Left lung (tissue), 10 donors: Measurements from ENCODE around the gene AATF. TPM values are rescaled to one million over a fixed set of nuclear protein-coding genes. Genes with fewer than 3 reads are reported as not detected.
A peak's percentile ranks its signal among the peaks of the same experiment; 100 is the strongest.

Experiments
- ATAC-seq: fragments of 200-7000 bp; cut with Tn5 transposase; one replicate; pipeline ENCODE4 v1.9.1; 2020; ENCODE audit warnings: moderate library complexity
- DNase-seq, 4 donors: peaks; one replicate each; pipeline ENCODE4 v3.0.0-alpha.2; 2013 to 2020
- H3K27ac ChIP-seq, 2 donors: fragments of 200-600 bp; sonication (generic) in 1 of 2; one replicate each; pipeline versions ENCODE4 v1.5.0 to v1.8.0; 2020 to 2021
- H3K27me3 ChIP-seq, 2 donors: fragments of 200-600 bp; sonication (generic) in 1 of 2; one replicate each; pipeline versions ENCODE4 v1.5.0 to v1.8.0; 2020 to 2021
- H3K36me3 ChIP-seq, 2 donors: fragments of 200-600 bp; sonication (generic) in 1 of 2; one replicate each; pipeline versions ENCODE4 v1.5.0 to v1.8.0; 2020 to 2021
- H3K4me1 ChIP-seq, 2 donors: fragments of 200-600 bp; one replicate each; pipeline ENCODE4 v1.8.0; 2021
- H3K4me3 ChIP-seq, 2 donors: fragments of 200-600 bp; sonication (generic) in 1 of 2; one replicate each; pipeline versions ENCODE4 v1.5.0 to v1.8.0; 2020 to 2021; ENCODE audit warnings: mild to moderate bottlenecking in 1 of 2
- H3K9me3 ChIP-seq, 2 donors: fragments of 200-600 bp; sonication (generic) in 1 of 2; one replicate each; pipeline versions ENCODE4 v1.5.0 to v1.8.0; 2020 to 2021
- CTCF ChIP-seq, 2 donors: fragments of 200-600 bp; sonication (generic) in 1 of 2; IDR thresholded peaks; one replicate each; pipeline versions ENCODE4 v1.5.0 to v1.8.0; 2021; ENCODE audit warnings: antibody characterized with exemption in 2 of 2
- intact Hi-C, 2 donors: fragments of 100-400 bp; cut with DNase I; formaldehyde crosslinking; loops; one replicate each; pipeline versions ENCODE4 v1.11.2 to v1.14.2; 2022
- polyA plus RNA-seq, 6 donors: library from polyadenylated mRNA; unstranded; fragments of 120-200 nt; gene quantifications; one replicate each; pipeline ENCODE4 v1.2.1, GENCODE V29; 2013; ENCODE audit not compliant: insufficient read length in 6 of 6
- total RNA-seq, 2 donors: library from RNA; stranded (reverse); fragmentation: NEBNext Ultra II Directional; extraction: Animal tissue kit (Norgen Biotek cat#: 25700); gene quantifications; one replicate each; pipeline ENCODE4 v1.2.1, GENCODE V29; 2021
- donor health status: DM: no; HTN: yes; CAD: no.
- donor health status: DM: no; HTN: no; CAD: no.

Gene AATF
- total and polyA plus RNA-seq, 8 donors, result 31.6 to 42.4 (median 37.8) TPM

- Histone ChIP-seq H3K4me3 (no peak overlapping the region), H3K36me3 (no peaks in the 10 kb centered on the region), H3K27ac (no peak overlapping the region), H3K9me3 (no peaks in the 10 kb centered on the region), H3K4me1 (peaks cover 10 to 71% of the 10 kb centered on the region in 2 donors), H3K27me3 (peaks cover 100% of the 10 kb centered on the region in 2 donors)
- intact Hi-C loops, result no loop called here
- DNase-seq, result peak in 1 of 4 donors; percentile 78
- TF ChIP-seq CTCF (IDR thresholded peaks at IDR 0.05), result no peak
- no peak for ATAC-seq
Measured at GRCh38 chr17:36934692-36935630, 13.8 kb upstream of the AATF start.

GRCh38 chr17:36935671-36936454 is 12.9 kb upstream of the AATF start:
- Histone ChIP-seq H3K9me3 (no peaks in the 10 kb centered on the region), H3K4me1 (peaks cover 10 to 71% of the 10 kb centered on the region in 2 donors), H3K4me3 (peak overlapping the region in 1 of 2 donors; percentile 3), H3K27ac (no peak overlapping the region), H3K27me3 (peaks cover 100% of the 10 kb centered on the region in 2 donors), H3K36me3 (no peaks in the 10 kb centered on the region)
- no peak for TF ChIP-seq CTCF (IDR thresholded peaks at IDR 0.05)
- no peak for ATAC-seq
- no peak for DNase-seq
- intact Hi-C loops, result no loop called here

GRCh38 chr17:36936455-36937000 is 12.2 kb upstream of the AATF start:
- Histone ChIP-seq H3K27me3 (peaks cover 100% of the 10 kb centered on the region in 2 donors), H3K9me3 (no peaks in the 10 kb centered on the region), H3K4me1 (peaks cover 10 to 70% of the 10 kb centered on the region in 2 donors), H3K4me3 (peak overlapping the region in 1 of 2 donors; percentile 3), H3K36me3 (no peaks in the 10 kb centered on the region), H3K27ac (no peak overlapping the region)
- intact Hi-C loops, result no loop called here
- DNase-seq (no peak), ATAC-seq (no peak)
- TF ChIP-seq CTCF (IDR thresholded peaks at IDR 0.05), result no peak

GRCh38 chr17:36937001-36937958 is 11.5 kb upstream of the AATF start, which contains the start of gene LHX1:
Gene LHX1, plus strand, starts transcription at chr17:36937475. Its CDS starts 723 bp downstream, at chr17:36938198.
- TF ChIP-seq CTCF (IDR thresholded peaks at IDR 0.05), result no peak
- no peak within 1 kb of the TSS for H3K27ac ChIP-seq
- no peak for DNase-seq
- no peaks in the 10 kb centered on the region for H3K36me3 ChIP-seq
- no peaks in the 10 kb centered on the region for H3K9me3 ChIP-seq
- peaks cover 10 to 68% of the 10 kb centered on the region in 2 donors for H3K4me1 ChIP-seq
- intact Hi-C loops, result no loop called here
- H3K27me3 ChIP-seq, result peaks cover 100% of the 10 kb centered on the region in 2 donors
- no peak for ATAC-seq
- peak within 1 kb of the TSS in 1 of 2 donors; percentile 3 for H3K4me3 ChIP-seq
